Activated T-cell treated with anti-CD3 and anti-CD28 coated beads, Interleukin-2, amount 50 U/mL, for 24 hours (primary cell): ENCODE results near the gene THAP4.
A peak's percentile ranks its signal among the peaks of the same experiment; 100 is the strongest.

ENCODE experiments used
- DNase-seq: peaks from one replicate; pipeline ENCODE4 v3.0.0-alpha.2; 2020
- H3K27ac Mint-ChIP-seq: 2 replicates; pipeline ENCODE4 v1.8.0; 2020; ENCODE audit warnings: mild to moderate bottlenecking, mixed read lengths
- H3K27me3 Mint-ChIP-seq: 2 replicates; pipeline ENCODE4 v1.8.0; 2020; ENCODE audit warnings: mixed read lengths
- H3K36me3 Mint-ChIP-seq: 2 replicates; pipeline ENCODE4 v1.8.0; 2020; ENCODE audit warnings: low read depth, mixed read lengths
- H3K4me1 Mint-ChIP-seq: 2 replicates; pipeline ENCODE4 v1.8.0; 2020; ENCODE audit warnings: low read depth, mixed read lengths
- H3K4me3 Mint-ChIP-seq: 2 replicates; pipeline ENCODE4 v1.8.0; 2020; ENCODE audit warnings: mild to moderate bottlenecking, moderate library complexity, mixed read lengths
- H3K9me3 Mint-ChIP-seq: 2 replicates; pipeline ENCODE4 v1.8.0; 2020; ENCODE audit warnings: mixed read lengths

Gene THAP4

DNA sequence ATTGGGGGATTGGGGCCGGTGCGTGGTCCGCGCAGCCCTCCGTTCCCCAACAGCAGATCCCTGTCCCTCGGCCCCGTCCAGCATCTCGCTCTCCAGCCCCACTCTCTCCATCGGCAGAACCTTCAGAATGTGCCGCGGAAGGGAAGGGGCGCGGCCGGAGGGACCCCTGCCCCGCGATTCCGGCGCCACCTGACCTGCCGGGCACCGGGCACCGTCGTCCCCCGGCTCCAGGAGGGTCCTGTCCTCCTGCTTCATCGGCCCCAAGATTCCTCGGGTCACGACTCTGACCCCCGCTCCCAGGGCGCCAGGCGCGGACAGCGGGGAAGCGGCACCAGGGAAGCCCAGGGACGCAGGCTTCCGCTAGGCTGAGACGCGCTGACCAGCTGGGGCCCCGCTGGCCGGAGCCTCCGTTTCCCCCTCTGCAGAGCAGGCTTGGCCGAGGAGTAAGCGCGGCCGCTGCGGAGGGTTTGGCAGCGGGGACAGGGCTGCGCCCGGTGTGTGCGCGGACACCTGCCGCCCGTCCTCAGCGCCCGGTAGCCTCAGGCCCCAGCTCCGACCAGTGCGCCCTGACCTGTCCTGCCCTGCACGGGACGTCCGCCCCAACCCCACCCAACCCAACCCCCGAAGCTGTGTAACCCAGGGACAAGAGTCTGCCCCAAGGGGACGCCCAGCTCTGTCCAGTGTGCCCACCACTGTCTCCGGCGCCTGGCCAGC, 95.2 kb downstream of the THAP4 start:
- Mint-ChIP-seq H3K27ac (no peak overlapping the region), H3K27me3 (peaks cover 36% of the 10 kb centered on the region), H3K4me3 (no peak overlapping the region), H3K9me3 (no peaks in the 10 kb centered on the region), H3K4me1 (peaks cover 5% of the 10 kb centered on the region), H3K36me3 (no peaks in the 10 kb centered on the region)
- no peak for DNase-seq

DNA sequence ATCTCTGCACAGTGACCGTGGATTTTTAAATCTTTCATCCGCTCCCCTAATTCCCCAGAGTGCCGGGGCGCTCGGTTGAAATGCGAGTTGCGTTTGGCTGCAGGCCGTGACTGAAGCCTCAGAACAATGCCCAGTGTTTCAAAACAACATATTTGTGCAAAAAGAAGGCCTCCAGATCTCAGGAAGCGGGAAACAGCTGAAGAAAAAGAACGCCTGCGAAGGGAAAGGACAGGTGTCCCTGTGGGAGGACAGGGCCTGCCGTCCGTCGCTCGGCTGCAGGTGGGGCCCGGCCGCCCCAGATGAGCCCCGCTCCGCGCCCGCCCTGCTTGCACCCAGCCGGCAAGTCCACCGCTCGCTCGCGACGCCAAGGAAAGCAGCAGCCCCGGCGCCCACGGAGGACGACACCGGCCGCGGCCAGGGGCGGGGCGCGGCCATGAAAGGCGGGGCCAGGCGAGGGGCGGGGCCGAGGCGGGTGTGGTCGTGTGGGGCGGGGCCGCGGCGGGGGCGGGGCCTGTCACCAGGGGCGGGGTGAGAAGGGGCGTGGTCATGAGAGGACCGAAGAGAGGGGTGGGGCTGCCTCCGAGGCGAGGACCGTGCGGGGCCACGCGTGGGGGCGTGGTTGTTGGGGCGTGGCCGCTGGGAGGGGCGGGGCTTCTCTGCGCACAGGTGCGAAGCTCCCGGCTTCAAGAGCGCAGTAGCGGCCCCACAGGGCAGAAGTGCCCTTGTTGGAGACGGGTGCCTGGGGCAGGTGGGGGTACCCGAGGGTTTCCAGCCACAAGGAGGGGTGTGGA, 96.0 kb downstream of the THAP4 start:
- H3K9me3 Mint-ChIP-seq = no peaks in the 10 kb centered on the region
- H3K4me3 Mint-ChIP-seq = peak overlapping the region; percentile 55
- H3K36me3 Mint-ChIP-seq = no peaks in the 10 kb centered on the region
- peak; percentile 79 for DNase-seq
- H3K27ac Mint-ChIP-seq = no peak overlapping the region
- H3K4me1 Mint-ChIP-seq = peaks cover 5% of the 10 kb centered on the region
- H3K27me3 Mint-ChIP-seq = peaks cover 36% of the 10 kb centered on the region

DNA sequence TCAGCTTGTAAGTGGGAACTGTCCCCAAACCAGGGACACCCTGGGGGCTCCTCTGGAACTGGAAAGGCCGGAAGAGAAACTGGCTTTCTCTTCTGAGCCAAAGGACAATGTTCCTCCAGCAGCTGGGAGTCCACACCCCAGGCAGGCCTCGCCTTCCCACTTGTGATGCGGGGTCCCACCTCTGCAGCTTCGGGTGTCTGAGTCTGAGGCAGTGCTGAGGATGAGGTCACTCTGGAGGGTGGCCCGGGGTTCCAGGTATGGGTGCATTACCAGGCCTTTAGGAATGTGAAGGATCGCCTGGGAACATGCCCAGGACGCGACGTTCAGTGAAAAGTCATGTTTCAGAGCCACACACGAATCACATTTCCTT, 96.6 kb downstream of the THAP4 start:
- DNase-seq = no peak
- peaks cover 5% of the 10 kb centered on the region for H3K4me1 Mint-ChIP-seq
- H3K36me3 Mint-ChIP-seq = no peaks in the 10 kb centered on the region
- H3K27me3 Mint-ChIP-seq = peaks cover 36% of the 10 kb centered on the region
- H3K4me3 Mint-ChIP-seq = peak overlapping the region; percentile 55
- no peak overlapping the region for H3K27ac Mint-ChIP-seq
- H3K9me3 Mint-ChIP-seq = no peaks in the 10 kb centered on the region

DNA sequence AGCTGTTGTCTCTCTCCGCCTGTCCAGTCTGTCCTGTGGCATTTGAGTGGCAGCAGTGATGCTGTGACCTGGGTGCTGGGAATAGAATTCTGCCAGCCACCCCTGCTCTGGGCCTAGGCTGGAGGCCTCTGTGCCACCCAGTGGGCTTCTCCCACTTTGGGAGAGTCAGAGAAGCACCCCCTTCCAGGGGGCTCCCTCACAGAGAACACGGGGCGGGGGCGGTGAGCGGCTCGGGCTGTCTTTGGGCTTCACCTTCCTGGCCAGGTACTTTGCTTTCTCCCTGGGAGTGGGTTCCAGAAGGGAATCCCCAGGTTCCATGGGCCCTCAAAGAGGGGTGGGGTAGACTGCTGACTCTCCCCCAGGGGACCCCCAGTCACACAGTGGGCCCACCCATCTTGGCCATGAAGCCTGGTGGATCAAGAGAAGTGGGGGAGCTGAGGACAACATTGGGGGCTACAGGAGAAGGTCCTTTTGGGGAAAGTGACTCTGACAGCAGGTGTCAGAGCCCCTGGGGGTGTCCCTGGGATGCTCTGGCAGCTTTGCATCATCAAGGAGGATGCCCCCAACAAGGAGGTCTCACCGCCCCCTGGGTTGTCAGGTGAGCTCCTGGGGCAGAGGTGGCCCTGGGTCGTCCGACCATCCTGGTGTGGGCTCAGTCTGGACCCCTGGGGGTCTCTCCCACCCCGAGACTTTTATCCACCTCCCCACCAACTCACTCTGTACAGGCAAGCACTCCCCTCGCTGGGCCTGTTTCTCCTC, 97.2 kb downstream of the THAP4 start:
- H3K4me3 Mint-ChIP-seq = no peak overlapping the region

DNA sequence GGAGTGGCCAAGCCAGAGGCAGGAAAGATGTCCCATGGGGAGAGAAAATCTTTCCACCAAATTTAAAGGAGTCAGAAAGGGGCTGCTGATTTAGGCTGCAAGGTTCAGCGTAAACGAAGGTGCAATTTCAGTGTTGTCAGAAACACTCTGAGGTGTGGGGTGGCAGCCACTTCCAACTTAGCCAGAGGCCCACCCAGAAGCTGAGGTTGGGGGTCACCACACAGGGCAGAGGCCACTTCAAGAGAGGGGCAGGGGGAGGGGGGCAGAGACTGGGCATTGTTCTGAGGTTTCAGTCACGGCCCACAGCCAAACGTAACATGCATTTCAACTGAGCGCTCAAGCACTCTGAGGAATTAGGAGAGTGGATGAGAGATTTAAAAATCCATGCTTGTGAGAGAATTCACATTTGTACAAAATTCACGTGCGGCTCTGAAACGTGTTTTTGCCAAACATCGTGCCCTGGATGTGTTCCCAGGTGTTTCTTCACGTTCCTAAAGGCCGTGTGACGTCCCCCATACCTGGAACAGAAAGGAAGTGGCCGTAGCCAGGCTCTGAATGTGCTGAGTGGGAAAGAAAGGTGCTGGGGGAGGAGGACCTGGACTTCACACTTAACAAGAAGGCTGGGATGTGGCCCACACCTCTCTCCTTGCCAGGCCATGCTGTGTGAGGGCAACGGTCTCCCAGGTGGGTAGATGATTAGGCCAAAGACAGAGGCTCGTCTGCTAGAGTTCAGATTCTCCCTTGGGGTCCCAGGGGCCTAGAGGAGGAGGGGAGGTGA, 97.9 kb downstream of the THAP4 start:
- Mint-ChIP-seq H3K27ac (no peak overlapping the region), H3K4me3 (no peak overlapping the region), H3K4me1 (peaks cover 5% of the 10 kb centered on the region), H3K36me3 (no peaks in the 10 kb centered on the region), H3K9me3 (no peaks in the 10 kb centered on the region), H3K27me3 (peaks cover 36% of the 10 kb centered on the region)
- no peak for DNase-seq

More for the DNA sequence above, 97.2 kb downstream of the THAP4 start:
- Mint-ChIP-seq H3K27ac (no peak overlapping the region), H3K36me3 (no peaks in the 10 kb centered on the region), H3K9me3 (no peaks in the 10 kb centered on the region), H3K27me3 (peaks cover 36% of the 10 kb centered on the region), H3K4me1 (peaks cover 5% of the 10 kb centered on the region)
- DNase-seq = no peak

DNA sequence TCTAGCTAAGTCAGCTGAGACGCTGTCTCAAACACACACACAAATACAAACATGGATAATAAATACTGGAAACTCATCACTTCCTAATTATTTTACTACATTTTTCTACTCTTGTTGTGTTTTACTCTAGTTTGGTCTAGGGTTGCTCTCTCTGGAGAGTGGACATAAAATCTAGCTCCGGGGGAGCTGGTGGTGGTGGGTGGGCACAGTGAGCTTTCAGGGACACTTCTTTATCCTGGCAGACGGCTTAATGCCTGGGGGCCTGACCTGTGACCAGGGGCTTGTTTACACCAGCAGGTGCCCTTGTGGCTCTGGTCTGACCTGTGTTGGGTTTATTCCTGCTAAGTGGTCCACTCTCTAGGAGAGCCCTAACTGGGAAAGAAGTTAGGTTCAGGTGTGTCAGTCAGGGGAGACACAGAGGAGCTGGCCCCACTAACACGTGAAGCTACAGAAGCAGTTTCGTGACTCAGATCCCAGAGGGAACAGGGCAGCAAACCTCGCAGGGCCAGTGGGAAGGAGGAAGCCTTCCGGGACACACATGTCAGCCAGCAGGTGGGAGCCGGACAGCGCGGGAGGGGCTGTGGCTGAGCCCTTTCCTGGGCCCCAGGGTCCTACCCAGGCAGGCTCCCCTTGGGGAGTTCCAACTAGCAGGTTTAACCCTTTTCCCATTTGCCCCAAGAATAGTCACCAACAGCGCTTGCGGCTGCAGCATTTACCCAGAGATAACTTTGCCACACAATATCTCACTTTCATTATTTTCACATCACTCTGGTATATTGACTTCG, 100.9 kb downstream of the THAP4 start:
- no peaks in the 10 kb centered on the region for H3K36me3 Mint-ChIP-seq
- H3K4me3 Mint-ChIP-seq = no peak overlapping the region
- no peak overlapping the region for H3K27ac Mint-ChIP-seq
- H3K27me3 Mint-ChIP-seq = peaks cover 17% of the 10 kb centered on the region
- no peak for DNase-seq
- H3K9me3 Mint-ChIP-seq = no peaks in the 10 kb centered on the region
- H3K4me1 Mint-ChIP-seq = peaks cover 5% of the 10 kb centered on the region

DNA sequence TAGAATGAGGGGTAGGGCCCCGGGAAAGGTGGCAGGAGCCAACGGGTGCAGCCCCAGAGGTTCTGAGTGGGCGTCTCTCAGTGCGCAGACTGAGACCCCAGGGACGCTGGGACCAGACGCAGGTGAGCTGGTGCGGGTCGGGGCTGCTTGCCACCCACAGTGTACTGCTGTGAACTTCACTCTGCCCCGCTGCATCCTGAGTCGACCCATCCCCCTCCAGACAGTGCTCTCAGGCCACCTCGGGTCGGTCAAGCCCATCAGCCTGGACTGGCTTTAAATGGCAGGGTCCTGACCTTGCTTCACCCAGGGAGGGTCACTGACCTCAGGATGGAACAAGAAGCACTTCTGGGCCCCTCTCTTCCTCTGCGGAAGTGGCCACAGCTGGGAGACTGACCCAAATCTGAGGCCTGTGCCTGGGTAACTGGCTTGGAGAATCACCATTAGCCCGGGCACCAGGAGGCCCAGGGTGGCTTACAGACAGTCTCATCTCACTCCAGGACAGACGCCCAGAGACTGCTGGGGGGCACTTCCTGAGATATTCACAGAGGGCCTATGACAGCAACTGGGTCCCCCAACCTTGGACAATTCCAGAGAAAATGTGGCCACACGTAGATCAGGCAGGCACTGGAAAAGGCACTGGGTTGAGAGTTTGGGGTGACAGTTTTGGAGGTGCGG, 102.1 kb downstream of the THAP4 start:
- H3K36me3 Mint-ChIP-seq = no peaks in the 10 kb centered on the region
- H3K4me3 Mint-ChIP-seq = no peak overlapping the region

More for the DNA sequence above, 102.1 kb downstream of the THAP4 start:
- Mint-ChIP-seq H3K4me1 (no peaks in the 10 kb centered on the region), H3K27me3 (peaks cover 7% of the 10 kb centered on the region), H3K27ac (no peak overlapping the region), H3K9me3 (no peaks in the 10 kb centered on the region)
- DNase-seq = no peak
